Neural cell (in vitro differentiated cells): ENCODE results near the gene SULT1E1. TPM values are rescaled to one million over a fixed set of nuclear protein-coding genes. Genes with fewer than 3 reads are reported as not detected.

Source experiments
- H2AFZ ChIP-seq: fragments of 200-600, 300-800 bp; sonication (generic), shearing (Covaris generic); 2 replicates; pipeline ENCODE4 v1.6.0; 2014; ENCODE audit warnings: low read depth, mild to moderate bottlenecking, antibody characterized with exemption, low read length, moderate library complexity
- H3F3A ChIP-seq: fragments of 200-600 bp; shearing (Covaris generic); 2 replicates; pipeline ENCODE4 v1.6.1; 2016; ENCODE audit warnings: mild to moderate bottlenecking, moderate library complexity, mixed read lengths, antibody characterized with exemption, low read length; ENCODE audit not compliant: insufficient read depth, poor library complexity, severe bottlenecking
- H3K27ac ChIP-seq: fragments of 200-600, 300-800 bp; sonication (generic), shearing (Covaris generic); 2 replicates; pipeline ENCODE4 v1.5.1; 2014; ENCODE audit warnings: mild to moderate bottlenecking, low read length, moderate library complexity
- H3K27me3 ChIP-seq: fragments of 300-800, 200-600 bp; sonication (generic), shearing (Covaris generic); 2 replicates; pipeline ENCODE4 v1.6.0; 2014; ENCODE audit warnings: mild to moderate bottlenecking, low read depth, low read length, moderate library complexity; ENCODE audit not compliant: insufficient read depth
- H3K36me3 ChIP-seq: fragments of 300-800, 200-600 bp; sonication (generic), shearing (Covaris generic); 2 replicates; pipeline ENCODE4 v1.5.1; 2014; ENCODE audit warnings: mild to moderate bottlenecking, antibody characterized with exemption, low read length, moderate library complexity; ENCODE audit not compliant: insufficient read depth
- H3K4me2 ChIP-seq: fragments of 300-800, 200-600 bp; sonication (generic), shearing (Covaris generic); 2 replicates; pipeline ENCODE4 v1.6.0; 2014; ENCODE audit warnings: mild to moderate bottlenecking, low read length
- H3K4me3 ChIP-seq: fragments of 300-800, 200-600 bp; sonication (generic), shearing (Covaris generic); 2 replicates; pipeline ENCODE4 v1.5.1; 2014; ENCODE audit warnings: mild to moderate bottlenecking, low read length, moderate library complexity
- H3K79me2 ChIP-seq: fragments of 200-600 bp; shearing (Covaris generic); replicated peaks from 2 replicates; pipeline ENCODE4 v1.6.0; 2014; ENCODE audit warnings: mild to moderate bottlenecking, low read length, moderate library complexity; ENCODE audit not compliant: insufficient read depth
- H3K9ac ChIP-seq: fragments of 300-800, 200-600 bp; sonication (generic), shearing (Covaris generic); 2 replicates; pipeline ENCODE4 v1.6.1; 2016; ENCODE audit warnings: mild to moderate bottlenecking, low read length, mixed read lengths
- H3K9me2 ChIP-seq: fragments of 200-600 bp; shearing (Covaris generic); 2 replicates; pipeline ENCODE4 v1.6.1; 2016; ENCODE audit warnings: mild to moderate bottlenecking, low read length, mixed read lengths; ENCODE audit not compliant: insufficient read depth
- H3K9me3 ChIP-seq: fragments of 200-600, 300-800 bp; sonication (generic), shearing (Covaris generic); 2 replicates; pipeline ENCODE4 v1.6.1; 2016; ENCODE audit warnings: mild to moderate bottlenecking, mixed run types, low read length, moderate library complexity, mixed read lengths
- H4K20me1 ChIP-seq: fragments of 200-600 bp; shearing (Covaris generic); 2 replicates; pipeline ENCODE4 v1.6.1; 2016; ENCODE audit warnings: mild to moderate bottlenecking, mixed run types; ENCODE audit not compliant: insufficient read depth
- CTCF ChIP-seq: fragments of 450-650 bp; IDR thresholded peaks from 2 replicates; pipeline ENCODE4 v1.5.1; 2014; ENCODE audit warnings: antibody characterized with exemption, mild to moderate bottlenecking, moderate library complexity; ENCODE audit not compliant: poor library complexity, severe bottlenecking
- EP300 ChIP-seq: fragments of 450-650 bp; conservative IDR thresholded peaks from 2 replicates; pipeline ENCODE4 v1.6.1; 2014; ENCODE audit warnings: antibody characterized with exemption, mild to moderate bottlenecking, moderate library complexity; ENCODE audit not compliant: poor library complexity, severe bottlenecking
- EZH2 ChIP-seq: fragments of 200-600, 300-800 bp; shearing (Covaris generic), sonication (generic); IDR thresholded peaks from 2 replicates; pipeline ENCODE4 v1.6.1; 2014; ENCODE audit warnings: antibody characterized with exemption, low read length, borderline replicate concordance, mild to moderate bottlenecking; ENCODE audit not compliant: insufficient read depth, poor library complexity, severe bottlenecking
- MXI1 ChIP-seq: fragments of 450-650 bp; conservative IDR thresholded peaks from 2 replicates; pipeline ENCODE4 v1.6.1; 2014; ENCODE audit warnings: antibody characterized with exemption, mild to moderate bottlenecking; ENCODE audit not compliant: poor library complexity, severe bottlenecking
- POLR2AphosphoS5 ChIP-seq: IDR thresholded peaks from 2 replicates; pipeline ENCODE4 v1.6.1; 2012
- RAD21 ChIP-seq: fragments of 450-650 bp; conservative IDR thresholded peaks from 2 replicates; pipeline ENCODE4 v1.6.1; 2014; ENCODE audit warnings: antibody characterized with exemption, mild to moderate bottlenecking, moderate library complexity
- REST ChIP-seq: IDR thresholded peaks from 2 replicates; pipeline ENCODE4 v1.6.1; 2012; ENCODE audit warnings: borderline replicate concordance
- SMC3 ChIP-seq: fragments of 450-650 bp; conservative IDR thresholded peaks from 2 replicates; pipeline ENCODE4 v1.6.1; 2014; ENCODE audit warnings: antibody characterized with exemption, mild to moderate bottlenecking, moderate library complexity; ENCODE audit not compliant: poor library complexity
- TAF1 ChIP-seq: IDR thresholded peaks from 2 replicates; pipeline ENCODE4 v1.6.1; 2012; ENCODE audit warnings: low read depth
- polyA plus RNA-seq: library from polyadenylated mRNA; depleted of rRNA; stranded (reverse); fragments of >200 nt; gene quantifications from 2 replicates; pipeline ENCODE4 v1.2.3, GENCODE V29; 2014

The SULT1E1 gene
- polyA plus RNA-seq, 1 donor from 2014 or later = not detected

- Histone ChIP-seq H3F3A (no peaks in the 10 kb centered on the region), H3K9ac (no peak overlapping the region), H3K9me2 (no peaks in the 10 kb centered on the region), H3K9me3 (no peaks in the 10 kb centered on the region), H2AFZ (no peak overlapping the region), H4K20me1 (no peaks in the 10 kb centered on the region), H3K36me3 (no peaks in the 10 kb centered on the region), H3K27ac (no peak overlapping the region), H3K27me3 (no peaks in the 10 kb centered on the region), H3K4me2 (no peak overlapping the region), H3K4me3 (no peak overlapping the region), H3K79me2 (no peaks in the 10 kb centered on the region)
- TF ChIP-seq EP300 (no peak), EZH2 (no peak), MXI1 (no peak), RAD21 (no peak), CTCF (no peak), TAF1 (no peak), REST (no peak), POLR2AphosphoS5 (no peak), SMC3 (no peak)
Observed at GRCh38 chr4:69877453-69877852, 17.5 kb upstream of the SULT1E1 start.

GRCh38 chr4:69876071-69876470 lies 16.1 kb upstream of the SULT1E1 start:
- no peaks in the 10 kb centered on the region for H3K9me3 ChIP-seq
- no peaks in the 10 kb centered on the region for H3K9me2 ChIP-seq
- no peaks in the 10 kb centered on the region for H3K79me2 ChIP-seq
- H3K27me3 ChIP-seq = no peaks in the 10 kb centered on the region
- no peak overlapping the region for H3K9ac ChIP-seq
- H3K27ac ChIP-seq = no peak overlapping the region
- no peaks in the 10 kb centered on the region for H3F3A ChIP-seq
- H2AFZ ChIP-seq = no peak overlapping the region
- H3K4me2 ChIP-seq = no peak overlapping the region
- no peaks in the 10 kb centered on the region for H3K36me3 ChIP-seq
- TF ChIP-seq CTCF (no peak), TAF1 (no peak), MXI1 (no peak), REST (no peak), SMC3 (no peak), EZH2 (no peak), POLR2AphosphoS5 (no peak), EP300 (no peak), RAD21 (no peak)
- H4K20me1 ChIP-seq = no peaks in the 10 kb centered on the region
- no peak overlapping the region for H3K4me3 ChIP-seq
